Stimulated activated CD4-positive, alpha-beta T cell treated with anti-CD3 and anti-CD28 coated beads, Interleukin-1b, Interleukin-23, amount 100 ng/mL, for 48 hours (primary cell): ENCODE measurements around the gene LUZP2.

Experiments
- DNase-seq: peaks from one replicate; pipeline ENCODE4 v3.0.0-alpha.2; 2020

Gene LUZP2

GRCh38 chr11:24572376-24572775, 75.5 kb downstream of the LUZP2 start:
- DNase-seq, result no peak

GRCh38 chr11:24574461-24574860, 77.6 kb downstream of the LUZP2 start:
- no peak for DNase-seq

- DNase-seq, result no peak
These were observed 78.5 kb downstream of the LUZP2 start for GRCh38 chr11:24575392-24575791.

GRCh38 chr11:24585192-24585591, 88.3 kb downstream of the LUZP2 start:
- DNase-seq, result no peak

GRCh38 chr11:24587635-24588034, 90.8 kb downstream of the LUZP2 start:
- no peak for DNase-seq

GRCh38 chr11:24588081-24588480, 91.2 kb downstream of the LUZP2 start:
- no peak for DNase-seq

GRCh38 chr11:24589064-24589463, 92.2 kb downstream of the LUZP2 start:
- no peak for DNase-seq

GRCh38 chr11:24591283-24591682, 94.4 kb downstream of the LUZP2 start:
- DNase-seq, result no peak

- DNase-seq, result no peak
These were observed 95.5 kb downstream of the LUZP2 start for GRCh38 chr11:24592360-24592759.

GRCh38 chr11:24593332-24593731, 96.5 kb downstream of the LUZP2 start:
- no peak for DNase-seq

GRCh38 chr11:24594401-24594800, 97.5 kb downstream of the LUZP2 start:
- DNase-seq, result no peak

- no peak for DNase-seq
These were observed 101.8 kb downstream of the LUZP2 start for GRCh38 chr11:24598641-24599040.

- no peak for DNase-seq
These were observed 112.6 kb downstream of the LUZP2 start for GRCh38 chr11:24609192-24610119.

- no peak for DNase-seq
These were observed 118.8 kb downstream of the LUZP2 start for GRCh38 chr11:24615451-24616160.

GRCh38 chr11:24617856-24618255, 121.0 kb downstream of the LUZP2 start:
- DNase-seq, result no peak

GRCh38 chr11:24619900-24620299, 123.0 kb downstream of the LUZP2 start:
- no peak for DNase-seq

GRCh38 chr11:24622262-24622661, 125.4 kb downstream of the LUZP2 start:
- DNase-seq, result no peak

- DNase-seq, result no peak
These were observed 126.3 kb downstream of the LUZP2 start for GRCh38 chr11:24623121-24623520.

GRCh38 chr11:24624432-24624831, 127.6 kb downstream of the LUZP2 start:
- DNase-seq, result no peak

- no peak for DNase-seq
These were observed 129.1 kb downstream of the LUZP2 start for GRCh38 chr11:24625975-24626374.

- no peak for DNase-seq
These were observed 131.4 kb downstream of the LUZP2 start for GRCh38 chr11:24628224-24628776.

- DNase-seq, result no peak
These were observed 137.8 kb downstream of the LUZP2 start for GRCh38 chr11:24634606-24635160.

- no peak for DNase-seq
These were observed 138.9 kb downstream of the LUZP2 start for GRCh38 chr11:24635588-24636290.
